ENCODE results near the gene IKZF2.

DNA sequence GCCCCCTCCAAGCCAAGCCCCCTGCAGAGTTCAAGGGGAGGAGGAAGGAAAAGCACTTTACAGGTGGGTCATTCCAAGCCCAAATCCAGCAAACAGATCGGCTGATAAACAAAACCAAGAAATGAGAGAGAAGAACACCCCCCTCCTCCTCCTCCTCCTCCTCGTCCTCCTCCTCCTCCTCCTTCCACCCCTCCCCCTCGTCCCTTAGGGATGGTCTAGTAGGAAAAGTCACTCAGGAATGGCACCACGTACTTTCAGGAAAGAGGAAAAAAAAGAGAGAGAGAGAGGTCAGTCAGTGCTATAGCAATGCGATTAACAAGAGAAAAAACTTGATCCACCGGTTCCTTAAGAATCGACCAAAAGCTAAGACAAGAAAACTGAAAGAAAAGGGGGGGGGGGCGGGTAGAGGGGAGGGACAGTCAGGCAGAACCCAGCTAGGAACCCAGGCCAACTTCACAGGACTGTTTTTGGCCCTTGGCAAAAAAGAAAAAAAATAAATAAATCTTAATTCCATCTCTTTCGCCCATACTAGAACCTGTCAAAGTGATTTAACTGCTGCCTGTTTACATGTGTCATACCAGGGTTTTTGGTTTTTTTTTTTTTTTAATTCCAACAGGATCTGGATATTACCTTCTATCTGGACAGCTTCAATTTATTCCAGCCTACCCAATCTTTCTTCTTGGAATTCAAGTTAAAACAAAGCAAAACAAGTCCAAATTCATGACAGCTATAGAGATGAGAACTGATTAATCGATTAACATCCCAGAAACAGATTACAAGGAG is 906 bp downstream of the IKZF2 start:
- TF ChIP-seq, protein P1, sequence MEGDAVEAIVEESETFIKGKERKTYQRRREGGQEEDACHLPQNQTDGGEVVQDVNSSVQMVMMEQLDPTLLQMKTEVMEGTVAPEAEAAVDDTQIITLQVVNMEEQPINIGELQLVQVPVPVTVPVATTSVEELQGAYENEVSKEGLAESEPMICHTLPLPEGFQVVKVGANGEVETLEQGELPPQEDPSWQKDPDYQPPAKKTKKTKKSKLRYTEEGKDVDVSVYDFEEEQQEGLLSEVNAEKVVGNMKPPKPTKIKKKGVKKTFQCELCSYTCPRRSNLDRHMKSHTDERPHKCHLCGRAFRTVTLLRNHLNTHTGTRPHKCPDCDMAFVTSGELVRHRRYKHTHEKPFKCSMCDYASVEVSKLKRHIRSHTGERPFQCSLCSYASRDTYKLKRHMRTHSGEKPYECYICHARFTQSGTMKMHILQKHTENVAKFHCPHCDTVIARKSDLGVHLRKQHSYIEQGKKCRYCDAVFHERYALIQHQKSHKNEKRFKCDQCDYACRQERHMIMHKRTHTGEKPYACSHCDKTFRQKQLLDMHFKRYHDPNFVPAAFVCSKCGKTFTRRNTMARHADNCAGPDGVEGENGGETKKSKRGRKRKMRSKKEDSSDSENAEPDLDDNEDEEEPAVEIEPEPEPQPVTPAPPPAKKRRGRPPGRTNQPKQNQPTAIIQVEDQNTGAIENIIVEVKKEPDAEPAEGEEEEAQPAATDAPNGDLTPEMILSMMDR (IDR thresholded peaks at IDR 0.05) = no peak
- TF ChIP-seq POLR2A (IDR thresholded peaks at IDR 0.05) = no peak

Data from ovary (tissue), 3 donors.